Measurements from ENCODE around the gene MATR3. TPM values are rescaled to one million over a fixed set of nuclear protein-coding genes. Genes with fewer than 3 reads are reported as not detected.
A peak's percentile ranks its signal among the peaks of the same experiment; 100 is the strongest.

MATR3 gene
- polyA plus RNA-seq, 3 donors = 61.8 to 174 (median 137) TPM

- H2AFZ ChIP-seq (ENCODE audit: insufficient read depth, low read depth, low read length, poor library complexity, severe bottlenecking) = no peak overlapping the region
- peak overlapping the region in 1 of 2 donors; percentile 42 for H3K27ac ChIP-seq (ENCODE audit: low read depth in 1 of 2, low read length in 2 of 2)
- H3K79me2 ChIP-seq (ENCODE audit: insufficient read depth, low read length) = peaks cover 100% of the 10 kb centered on the region
- H3K27me3 ChIP-seq (ENCODE audit: control insufficient read depth in 2 of 2, insufficient read depth in 2 of 2, low read length in 2 of 2) = no peaks in the 10 kb centered on the region
- no peak overlapping the region for H3K4me3 ChIP-seq (replicated peaks in 1 of 3; ENCODE audit: low read depth in 2 of 3, low read length in 3 of 3)
- Mint-ChIP-seq H3K27me3 (ENCODE audit: low read depth in 3 of 3) (no peaks in the 10 kb centered on the region), H3K4me3 (no peak overlapping the region), H3K36me3 (peaks cover 6 to 14% of the 10 kb centered on the region in 2 donors), H3K9me3 (no peaks in the 10 kb centered on the region), H3K4me1 (peaks cover 50% of the 10 kb centered on the region), H3K27ac (peak overlapping the region in 1 of 7 donors; percentile 34)
- H3K36me3 ChIP-seq (replicated peaks in 1 of 2; ENCODE audit: control insufficient read depth in 1 of 2, insufficient read depth in 2 of 2, low read length in 2 of 2) = no peaks in the 10 kb centered on the region
- no peak overlapping the region for H3K4me2 ChIP-seq (replicated peaks; ENCODE audit: extremely low read depth, low read length, poor library complexity, severe bottlenecking)
- no CpG with 5 or more reads among the region's 1 CpG for WGBS (ENCODE audit: insufficient coverage)
- H3K9me3 ChIP-seq (replicated peaks in 1 of 2; ENCODE audit: control insufficient read depth in 1 of 2, insufficient read depth in 1 of 2, low read length in 2 of 2) = no peaks in the 10 kb centered on the region
- no peak for DNase-seq
- TF ChIP-seq CTCF (IDR thresholded peaks at IDR 0.05) = no peak
- H3K4me1 ChIP-seq (ENCODE audit: control insufficient read depth in 1 of 2, insufficient read depth in 2 of 2, low read length in 2 of 2) = no peaks in the 10 kb centered on the region
- intact Hi-C loops (cut with micrococcal nuclease) = no loop called here
- H3K9ac ChIP-seq (ENCODE audit: insufficient read depth, low read length, poor library complexity, severe bottlenecking) = no peak overlapping the region
- H4K20me1 ChIP-seq (ENCODE audit: insufficient read depth, low read length) = peaks cover 100% of the 10 kb centered on the region
Observed at GRCh38 chr5:139306197-139306596, 12.7 kb downstream of the MATR3 start.

GRCh38 chr5:139306628-139307379 lies 13.3 kb downstream of the MATR3 start:
- WGBS (ENCODE audit: insufficient coverage) = no CpG with 5 or more reads among the region's 3 CpGs
- H3K4me3 Mint-ChIP-seq = no peak overlapping the region
- Histone ChIP-seq H3K4me3 (replicated peaks in 1 of 3; ENCODE audit: low read depth in 2 of 3, low read length in 3 of 3) (no peak overlapping the region), H3K79me2 (ENCODE audit: insufficient read depth, low read length) (peaks cover 100% of the 10 kb centered on the region), H3K4me1 (ENCODE audit: control insufficient read depth in 1 of 2, insufficient read depth in 2 of 2, low read length in 2 of 2) (no peaks in the 10 kb centered on the region), H3K27me3 (ENCODE audit: control insufficient read depth in 2 of 2, insufficient read depth in 2 of 2, low read length in 2 of 2) (no peaks in the 10 kb centered on the region), H3K36me3 (replicated peaks in 1 of 2; ENCODE audit: control insufficient read depth in 1 of 2, insufficient read depth in 2 of 2, low read length in 2 of 2) (no peaks in the 10 kb centered on the region), H3K9ac (ENCODE audit: insufficient read depth, low read length, poor library complexity, severe bottlenecking) (no peak overlapping the region), H3K27ac (ENCODE audit: low read depth in 1 of 2, low read length in 2 of 2) (peak overlapping the region in 1 of 2 donors; percentile 42), H4K20me1 (ENCODE audit: insufficient read depth, low read length) (peaks cover 100% of the 10 kb centered on the region), H3K4me2 (replicated peaks; ENCODE audit: extremely low read depth, low read length, poor library complexity, severe bottlenecking) (no peak overlapping the region), H2AFZ (ENCODE audit: insufficient read depth, low read depth, low read length, poor library complexity, severe bottlenecking) (no peak overlapping the region), H3K9me3 (replicated peaks in 1 of 2; ENCODE audit: control insufficient read depth in 1 of 2, insufficient read depth in 1 of 2, low read length in 2 of 2) (no peaks in the 10 kb centered on the region)
- no peak for TF ChIP-seq CTCF (IDR thresholded peaks at IDR 0.05)
- intact Hi-C loops (cut with micrococcal nuclease) = no loop called here
- no peak for DNase-seq
- H3K9me3 Mint-ChIP-seq = no peaks in the 10 kb centered on the region
- no peaks in the 10 kb centered on the region for H3K27me3 Mint-ChIP-seq (ENCODE audit: low read depth in 3 of 3)
- H3K27ac Mint-ChIP-seq = no peak overlapping the region
- peaks cover 46% of the 10 kb centered on the region for H3K4me1 Mint-ChIP-seq
- H3K36me3 Mint-ChIP-seq = peaks cover 8 to 9% of the 10 kb centered on the region in 2 donors

All from CD14-positive monocyte (primary cell).